Stimulated activated CD8-positive, alpha-beta memory T cell treated with anti-CD3 and anti-CD28 coated beads, Interleukin-7, amount 100 ng/mL, for 4 hours (primary cell): ENCODE data around the gene RALGPS1.
"Not testable (repeated sequence)": the region's sequence is repeated elsewhere in the genome, so short reads cannot be mapped to it uniquely, and the experiment has no call there.

Source experiments
- DNase-seq, 2 donors: peaks; one replicate each; pipeline ENCODE4 v3.0.0-alpha.2; 2020; ENCODE audit warnings: low read depth in 2 of 2

The RALGPS1 gene

DNA sequence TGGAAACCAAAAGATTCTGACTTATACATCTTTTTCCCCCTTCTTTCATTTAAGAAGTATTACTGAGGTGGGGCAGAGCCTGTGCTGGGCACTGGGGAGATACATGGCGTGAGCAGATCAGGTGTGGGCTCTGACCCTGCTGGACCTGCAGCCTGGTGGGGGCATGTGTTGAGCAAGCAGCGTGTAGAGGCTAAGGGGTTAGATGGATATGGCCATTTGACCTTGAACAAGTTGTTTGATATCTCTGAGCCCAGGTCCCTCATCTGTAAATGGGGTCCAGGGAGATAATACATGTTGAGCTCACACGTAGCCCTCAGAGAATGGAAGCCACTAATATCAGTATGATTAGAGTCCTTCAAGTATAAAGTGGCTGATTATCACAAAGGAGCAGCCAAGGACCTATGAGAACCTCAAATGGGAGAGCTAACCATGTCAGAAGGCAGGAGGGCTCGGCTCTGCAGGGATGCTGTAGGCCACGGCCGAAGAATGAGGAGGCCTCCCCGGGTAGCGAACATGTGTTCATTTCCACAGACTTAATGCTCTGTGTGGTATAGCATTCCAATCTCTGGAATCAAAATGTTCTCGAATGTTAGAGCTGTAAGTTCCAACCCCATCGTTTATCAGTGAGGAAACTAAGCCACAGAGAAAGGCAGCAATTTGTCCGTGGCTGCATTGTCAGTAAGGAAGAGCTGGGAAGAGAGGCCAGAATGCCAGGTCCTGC lies 223.2 kb downstream of the RALGPS1 start:
- DNase-seq = no peak

DNA sequence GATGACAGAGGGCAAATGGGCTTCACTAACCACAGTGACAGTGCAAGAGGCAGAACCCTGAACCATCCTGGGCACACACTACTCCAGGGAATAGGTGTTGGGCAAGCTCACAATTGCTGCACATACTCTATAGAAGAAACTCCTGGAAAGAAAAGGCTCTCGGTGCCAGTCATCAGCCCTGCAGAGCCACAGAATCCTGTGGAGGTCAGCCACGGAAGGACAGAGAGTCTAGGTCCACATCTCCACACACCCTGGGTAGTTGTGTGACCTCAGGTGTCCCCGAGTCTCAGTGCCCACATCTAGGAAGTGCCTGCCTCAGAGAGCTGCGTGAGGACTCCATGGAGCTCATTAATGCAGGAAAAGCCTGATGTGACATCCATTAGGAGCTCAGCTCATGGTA lies 223.9 kb downstream of the RALGPS1 start:
- DNase-seq = no peak

DNA sequence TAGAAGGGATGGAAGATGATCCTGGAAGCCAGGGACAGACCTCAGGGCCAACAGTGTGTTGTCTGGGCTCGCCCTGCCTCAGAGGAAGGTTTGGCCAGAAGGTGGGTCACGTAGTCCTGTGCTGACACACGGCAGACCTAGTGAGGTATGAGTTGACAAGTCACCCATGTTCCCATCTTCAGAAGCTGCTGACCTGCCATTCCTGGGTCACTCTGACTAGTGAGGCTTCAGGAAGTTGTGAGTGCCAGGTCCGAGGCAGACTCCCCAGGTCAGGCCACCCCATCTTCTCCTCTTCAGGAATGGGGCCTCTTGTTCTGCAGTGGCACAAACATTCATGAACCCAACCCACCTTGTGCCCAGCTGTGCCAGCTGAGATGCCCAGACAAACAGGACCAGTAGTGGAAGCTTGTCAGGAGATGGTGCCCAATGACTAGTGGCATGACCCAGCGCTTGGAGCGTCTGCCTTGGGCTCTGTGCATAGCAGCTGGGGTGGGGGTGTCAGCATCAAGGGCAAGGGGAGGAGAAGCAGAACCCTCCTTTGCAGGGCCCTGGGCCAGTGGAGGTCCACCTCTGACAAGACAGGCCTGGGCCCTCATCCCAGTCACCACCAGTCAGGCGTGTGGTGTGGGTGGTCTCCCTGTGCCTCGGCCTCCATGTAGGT lies 224.6 kb downstream of the RALGPS1 start:
- no peak for DNase-seq

GRCh38 chr9:127139775-127140174 lies 225.2 kb downstream of the RALGPS1 start:
- no peak for DNase-seq

DNA sequence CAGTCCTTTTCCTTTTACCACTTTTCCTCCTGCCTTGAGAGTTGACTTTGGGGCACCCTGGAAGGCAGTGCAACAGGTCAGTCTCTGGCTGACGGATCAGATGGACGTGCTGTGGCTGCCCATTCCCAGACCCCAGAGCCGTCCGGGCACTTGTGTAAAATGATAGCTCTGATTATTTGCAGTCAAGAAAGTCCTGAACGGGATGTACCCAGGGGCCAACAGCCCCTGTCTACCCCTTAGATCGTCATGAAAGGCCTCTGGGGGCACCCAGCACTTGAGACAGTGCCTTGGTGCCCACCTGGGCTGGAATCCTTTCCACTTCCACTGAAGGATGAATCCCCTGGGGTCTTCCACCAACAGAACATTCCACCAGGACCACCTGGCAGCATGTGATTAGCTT lies 225.6 kb downstream of the RALGPS1 start:
- no peak for DNase-seq

- DNase-seq = no peak
Observed at GRCh38 chr9:127140842-127141675, 226.5 kb downstream of the RALGPS1 start.

- no peak for DNase-seq
Observed at GRCh38 chr9:127142291-127142690, 227.7 kb downstream of the RALGPS1 start.

DNA sequence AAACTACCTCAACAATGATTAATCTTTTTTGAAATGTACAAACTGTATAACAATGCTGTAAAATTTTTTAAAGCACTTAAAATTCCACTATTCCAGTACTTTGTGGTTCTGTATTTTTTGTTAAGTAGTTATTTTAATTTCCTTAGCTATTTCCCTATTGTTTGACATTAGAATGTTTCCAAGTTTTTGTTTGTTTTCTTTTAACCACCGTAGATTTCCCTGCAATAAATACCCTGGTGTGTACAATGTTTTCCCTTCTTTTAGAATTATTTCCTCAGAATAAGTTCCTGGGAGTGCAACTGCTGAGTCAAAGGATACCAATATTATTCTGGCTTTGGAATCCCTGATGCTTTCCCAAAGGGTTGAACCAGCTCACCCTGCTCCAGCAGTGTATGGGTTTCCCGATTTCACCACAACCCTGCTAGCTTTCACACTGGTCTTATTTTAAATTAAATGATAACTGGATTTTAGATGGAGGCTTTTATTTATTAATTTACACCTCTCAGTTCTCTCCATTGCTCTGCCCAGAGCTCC lies 228.4 kb downstream of the RALGPS1 start:
- no peak for DNase-seq

- no peak for DNase-seq
Observed at GRCh38 chr9:127143920-127144465, 229.4 kb downstream of the RALGPS1 start.

DNA sequence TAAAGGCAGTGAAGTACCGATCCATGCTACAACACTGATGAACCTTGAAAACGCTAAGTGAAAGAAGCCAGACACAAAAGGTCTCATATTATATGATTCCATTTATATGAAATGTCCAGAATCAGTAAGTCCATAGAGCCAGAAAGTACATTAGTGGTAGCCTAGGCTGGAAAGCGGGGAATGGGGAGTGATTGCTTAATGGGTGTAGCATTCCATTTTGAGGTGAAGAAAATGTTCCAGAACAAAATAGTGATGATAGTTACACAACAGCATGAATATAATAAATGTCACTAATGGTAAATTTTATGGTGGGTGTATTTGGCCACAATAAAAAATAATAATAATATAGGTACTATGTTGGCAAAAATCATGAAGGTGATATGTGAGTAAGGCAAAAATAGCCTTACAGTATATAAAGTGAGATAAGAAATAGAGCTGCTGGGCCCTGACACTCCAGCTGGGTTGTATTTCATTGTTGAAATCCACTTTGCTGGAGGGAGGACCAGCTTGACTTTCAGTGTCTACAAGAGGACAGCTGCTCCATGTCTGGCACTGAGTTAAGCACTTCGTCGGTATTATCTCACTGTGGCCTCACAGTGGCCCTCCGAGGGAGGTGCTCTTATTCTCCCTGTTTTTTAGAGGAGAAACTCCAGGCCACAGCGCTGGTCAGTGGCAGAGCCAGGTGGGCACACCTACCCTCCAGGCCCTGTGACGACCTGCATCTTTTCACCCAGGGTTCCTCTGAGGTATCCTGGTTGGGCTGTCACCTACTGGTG lies 230.3 kb downstream of the RALGPS1 start:
- DNase-seq = no peak

- not testable (repeated sequence) for DNase-seq
Observed at GRCh38 chr9:127146841-127147240, 232.3 kb downstream of the RALGPS1 start.

DNA sequence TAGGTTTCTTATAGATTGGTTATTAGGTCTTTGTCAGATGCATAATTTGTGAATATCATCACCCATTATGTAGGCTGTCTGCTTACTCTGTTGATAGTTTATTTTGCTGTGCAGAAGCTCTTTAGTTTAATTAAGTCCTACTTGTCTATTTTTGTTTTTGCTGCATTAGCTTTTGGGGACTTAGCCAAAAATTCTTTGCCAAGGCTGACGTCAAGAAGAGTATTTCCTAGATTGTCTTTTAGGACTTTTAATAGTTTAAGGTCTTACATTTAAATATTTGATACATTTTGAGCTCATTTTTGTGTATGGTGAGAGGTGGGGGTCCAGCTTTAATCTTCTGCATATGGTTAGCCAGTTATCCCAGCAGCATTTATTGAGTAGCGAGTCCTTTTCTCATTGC lies 232.7 kb downstream of the RALGPS1 start:
- no peak for DNase-seq

GRCh38 chr9:127148014-127148413 lies 233.4 kb downstream of the RALGPS1 start:
- no peak for DNase-seq

DNA sequence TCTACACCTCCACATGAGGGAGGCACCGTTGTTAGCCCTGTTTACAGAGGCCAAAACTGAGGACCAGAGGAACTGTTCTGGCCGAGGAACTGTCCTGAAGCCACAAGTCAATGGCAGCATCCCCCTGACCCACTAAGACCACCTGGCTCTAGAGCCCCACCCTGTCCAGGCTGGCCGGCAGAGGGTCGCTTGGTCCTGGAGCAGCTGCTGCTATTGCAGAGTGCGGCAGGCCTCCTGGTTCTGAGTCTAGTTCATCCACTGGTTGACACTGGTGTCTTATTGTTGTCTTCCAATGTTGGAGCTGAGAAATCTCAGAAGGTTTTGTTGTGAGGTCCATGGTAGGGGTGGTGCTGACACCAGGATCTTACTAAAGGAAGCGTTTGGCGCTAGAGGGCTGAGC lies 234.4 kb downstream of the RALGPS1 start:
- no peak for DNase-seq

DNA sequence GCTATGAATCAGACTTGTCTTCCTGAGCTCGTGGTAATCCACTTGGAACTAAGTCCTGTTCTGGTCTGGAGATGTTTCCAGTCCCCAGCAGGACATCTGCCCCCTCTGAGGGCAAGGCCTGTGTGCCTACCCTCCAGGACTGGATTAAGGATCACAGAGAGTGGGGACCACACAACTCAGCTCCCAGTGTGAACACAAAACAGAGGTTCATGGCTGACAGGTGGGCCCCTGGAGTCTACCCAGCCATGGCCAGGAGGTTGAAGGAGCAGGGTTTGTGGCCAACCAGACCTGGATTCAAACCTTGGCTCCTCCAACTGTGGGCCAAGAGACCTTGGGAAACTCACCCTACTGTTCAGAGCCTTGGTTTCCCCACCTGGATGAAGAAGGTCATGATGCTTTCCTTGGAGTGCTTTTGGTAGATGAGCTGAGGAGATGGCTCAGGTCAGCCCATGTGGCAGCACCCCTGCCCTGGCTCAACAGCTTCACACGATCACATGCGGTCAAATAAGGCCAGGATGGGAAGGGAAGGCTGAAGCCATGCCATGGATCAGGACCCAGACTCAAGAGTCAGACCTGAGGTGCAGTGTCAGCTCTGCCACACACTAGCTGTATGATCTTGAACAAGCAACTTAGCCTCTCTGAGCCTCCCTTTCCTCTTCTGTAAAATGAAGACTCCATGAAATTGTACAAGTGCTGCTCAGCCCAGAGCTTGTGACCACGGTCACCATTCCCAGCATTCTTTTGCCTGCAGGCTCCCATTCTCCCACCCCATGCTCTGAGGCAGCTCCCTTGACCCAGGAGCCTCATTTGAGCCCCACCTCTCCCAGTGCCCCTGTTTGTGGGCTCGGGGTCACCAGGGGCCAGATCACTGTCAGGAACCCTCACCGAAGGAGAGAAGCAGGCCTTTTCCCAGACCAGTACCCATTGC lies 235.1 kb downstream of the RALGPS1 start:
- no peak for DNase-seq

- no peak for DNase-seq
Observed at GRCh38 chr9:127153501-127153900, 238.9 kb downstream of the RALGPS1 start.

DNA sequence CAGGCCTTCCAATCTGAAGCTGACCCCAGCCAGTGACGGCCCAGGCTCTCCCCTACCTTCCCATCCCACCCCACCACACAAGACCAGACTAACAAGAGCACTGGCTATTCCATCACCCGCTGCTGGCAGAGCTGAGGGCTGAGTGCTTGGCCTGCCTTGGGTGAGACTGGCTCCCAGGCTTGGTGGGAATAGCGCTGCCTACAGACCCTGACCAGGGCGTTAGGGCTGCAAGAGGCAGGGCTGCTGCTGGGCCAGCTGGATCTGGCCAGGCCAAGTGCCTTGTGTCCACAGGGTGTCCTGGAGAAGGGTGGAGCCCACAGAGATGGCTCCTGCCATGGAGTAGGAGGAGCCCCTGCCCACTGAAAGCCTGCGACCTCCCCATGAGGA lies 239.4 kb downstream of the RALGPS1 start:
- DNase-seq = no peak

DNA sequence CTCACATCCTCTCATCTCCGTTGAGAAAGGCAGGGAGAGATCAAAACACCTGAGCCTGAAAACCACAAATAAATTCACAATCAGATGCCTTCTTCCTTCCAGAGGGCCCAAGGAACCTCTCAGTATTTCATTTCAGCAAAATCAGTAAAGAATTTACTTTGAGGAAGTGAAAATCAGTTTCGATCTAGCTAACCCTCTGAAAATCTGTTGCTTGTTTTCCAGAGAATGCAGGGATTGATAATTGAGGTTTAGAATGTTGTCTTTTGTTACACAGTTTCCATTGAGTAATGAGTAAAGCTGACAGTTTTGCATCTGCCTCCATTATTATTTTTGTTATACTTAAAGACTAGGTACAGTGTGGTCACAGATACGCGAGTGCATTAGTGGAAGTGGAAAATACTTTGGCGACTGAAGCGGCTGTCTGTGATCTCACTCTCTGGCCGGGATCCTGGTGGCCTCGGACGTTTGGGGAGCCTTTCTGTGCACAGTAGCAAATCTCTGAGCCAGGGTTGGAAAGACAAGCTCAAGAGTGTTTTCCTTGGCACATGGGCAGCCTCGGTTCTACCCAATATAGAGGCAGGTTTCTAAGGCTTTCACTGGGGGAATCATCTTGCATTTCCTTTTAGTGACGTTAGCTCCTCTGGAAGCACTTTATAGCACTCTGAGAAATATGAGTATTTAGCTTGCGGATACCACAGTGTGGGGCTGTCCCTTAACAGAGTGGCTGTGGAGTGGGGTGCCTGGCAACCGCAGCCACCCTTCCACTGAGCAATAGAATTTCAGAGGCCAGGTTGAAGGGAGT lies 240.0 kb downstream of the RALGPS1 start:
- DNase-seq = no peak

- no peak for DNase-seq
Observed at GRCh38 chr9:127155314-127155960, 240.9 kb downstream of the RALGPS1 start.
